ENCODE data around the gene RAB5A. TPM values are rescaled to one million over a fixed set of nuclear protein-coding genes. Genes with fewer than 3 reads are reported as not detected.
A peak's percentile ranks its signal among the peaks of the same experiment; 100 is the strongest.

RAB5A gene
- total and polyA plus RNA-seq, 2 donors (not counting 3 experiments of a cell fraction or from before 2014, with no cell fraction given) = 20.6 to 63.8 TPM

- peak overlapping the region; percentile 91 for H2AFZ ChIP-seq (ENCODE audit: low read depth, low read length)
- no peak for DNase-seq (ENCODE audit: low read depth, low spot score)
- peak overlapping the region; percentile 88 to 89 (median 88) for H3K4me3 ChIP-seq (replicated peaks in 1 of 3; ENCODE audit: insufficient read depth in 1 of 3, low read depth in 1 of 3, low read length in 3 of 3)
- peaks cover 39% of the 10 kb centered on the region for H3K79me2 ChIP-seq (ENCODE audit: control insufficient read depth, insufficient read depth, low read length)
- intact Hi-C loops (cut with micrococcal nuclease) (loop anchor here (5.0 kb wide), 1 partner anchor 1726 kb away; no protein-coding TSS in a partner anchor), dilution Hi-C loops (cut with MboI; ENCODE audit: extremely low pct_ligation_motif_present, low sequenced_read_pairs) (no loop called here)
- H3K9me3 ChIP-seq (replicated peaks; ENCODE audit: control insufficient read depth, insufficient read depth, low read length) = no peaks in the 10 kb centered on the region
- H3K27me3 ChIP-seq (ENCODE audit: control insufficient read depth in 2 of 2, insufficient read depth in 2 of 2, low read length in 2 of 2) = no peaks in the 10 kb centered on the region
- ChIA-PET POLR2A (no interaction called here), CTCF (no interaction called here)
- TF ChIP-seq, protein P1, sequence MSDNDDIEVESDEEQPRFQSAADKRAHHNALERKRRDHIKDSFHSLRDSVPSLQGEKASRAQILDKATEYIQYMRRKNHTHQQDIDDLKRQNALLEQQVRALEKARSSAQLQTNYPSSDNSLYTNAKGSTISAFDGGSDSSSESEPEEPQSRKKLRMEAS (IDR thresholded peaks at IDR 0.05; ENCODE audit: insufficient read depth, insufficient read length) = no peak
- TF ChIP-seq JUN (IDR thresholded peaks at IDR 0.05; ENCODE audit: borderline replicate concordance, insufficient read depth, insufficient read length, low read depth) (no peak), POLR2AphosphoS5 (IDR thresholded peaks at IDR 0.05; ENCODE audit: insufficient read depth, low read depth, low read length) (no peak), EZH2 (IDR thresholded peaks at IDR 0.05; ENCODE audit: borderline replicate concordance, low read depth, low read length, severe bottlenecking) (no peak), POLR2A (IDR thresholded peaks at IDR 0.05; ENCODE audit: low read depth, low read length) (no peak), GATA2 (IDR thresholded peaks at IDR 0.05; ENCODE audit: insufficient read depth, insufficient read length, low read depth, low read length) (no peak), MYC (IDR thresholded peaks at IDR 0.05; ENCODE audit: low read depth, low read length) (no peak), FOS (IDR thresholded peaks at IDR 0.05; ENCODE audit: borderline replicate concordance, insufficient read depth, low read length) (no peak)
- TF ChIP-seq, protein P2, sequence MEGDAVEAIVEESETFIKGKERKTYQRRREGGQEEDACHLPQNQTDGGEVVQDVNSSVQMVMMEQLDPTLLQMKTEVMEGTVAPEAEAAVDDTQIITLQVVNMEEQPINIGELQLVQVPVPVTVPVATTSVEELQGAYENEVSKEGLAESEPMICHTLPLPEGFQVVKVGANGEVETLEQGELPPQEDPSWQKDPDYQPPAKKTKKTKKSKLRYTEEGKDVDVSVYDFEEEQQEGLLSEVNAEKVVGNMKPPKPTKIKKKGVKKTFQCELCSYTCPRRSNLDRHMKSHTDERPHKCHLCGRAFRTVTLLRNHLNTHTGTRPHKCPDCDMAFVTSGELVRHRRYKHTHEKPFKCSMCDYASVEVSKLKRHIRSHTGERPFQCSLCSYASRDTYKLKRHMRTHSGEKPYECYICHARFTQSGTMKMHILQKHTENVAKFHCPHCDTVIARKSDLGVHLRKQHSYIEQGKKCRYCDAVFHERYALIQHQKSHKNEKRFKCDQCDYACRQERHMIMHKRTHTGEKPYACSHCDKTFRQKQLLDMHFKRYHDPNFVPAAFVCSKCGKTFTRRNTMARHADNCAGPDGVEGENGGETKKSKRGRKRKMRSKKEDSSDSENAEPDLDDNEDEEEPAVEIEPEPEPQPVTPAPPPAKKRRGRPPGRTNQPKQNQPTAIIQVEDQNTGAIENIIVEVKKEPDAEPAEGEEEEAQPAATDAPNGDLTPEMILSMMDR (IDR thresholded peaks at IDR 0.05; ENCODE audit: extremely low read depth in 1 of 2, insufficient read depth in 1 of 2, low read depth in 1 of 2, low read length in 2 of 2) = no peak
- FAIRE-seq = peak; percentile 21
- peak overlapping the region; percentile 97 for H3K9ac ChIP-seq (replicated peaks; ENCODE audit: extremely low read depth, insufficient read depth, low read length)
- H3K4me2 ChIP-seq (ENCODE audit: insufficient read depth, low read length) = peak overlapping the region; percentile 91
- TSS peak; percentile 87 for BruUV-seq (replicated peaks)
- no peaks in the 10 kb centered on the region for H3K9me1 ChIP-seq (replicated peaks; ENCODE audit: control insufficient read depth, extremely low read depth, insufficient read depth, low read length)
- H3K27ac ChIP-seq (ENCODE audit: insufficient read depth, low read depth, low read length) = peak overlapping the region; percentile 97
- no peaks in the 10 kb centered on the region for H4K20me1 ChIP-seq (replicated peaks; ENCODE audit: control insufficient read depth, extremely low read depth, insufficient read depth, low read length)
- H3K4me1 ChIP-seq (ENCODE audit: control insufficient read depth, extremely low read depth, insufficient read depth, low read length) = peaks cover 23% of the 10 kb centered on the region
- peaks cover 0 to under 1% of the 10 kb centered on the region in 2 experiments for H3K36me3 ChIP-seq (ENCODE audit: control insufficient read depth in 2 of 2, extremely low read depth in 1 of 2, insufficient read depth in 2 of 2, low read length in 2 of 2)
Measured at GRCh38 chr3:19945969-19946831, 697 bp upstream of the RAB5A start.

All from endothelial cell of umbilical vein (primary cell).